HL-60 (cell line): ENCODE results near the gene PEF1.

ENCODE experiments used
- GABPA ChIP-seq: IDR thresholded peaks from 2 replicates; pipeline ENCODE4 v1.6.1; 2012; ENCODE audit warnings: low read depth
- POLR2AphosphoS5 ChIP-seq: IDR thresholded peaks from 2 replicates; pipeline ENCODE4 v1.6.1; 2012; ENCODE audit warnings: low read depth
- SPI1 ChIP-seq: IDR thresholded peaks from 2 replicates; pipeline ENCODE4 v1.6.1; 2012; ENCODE audit warnings: low read depth, mild to moderate bottlenecking, borderline replicate concordance
- TF ChIP-seq, protein P1 (sequence below): IDR thresholded peaks from 2 replicates; pipeline ENCODE4 v1.6.1; 2012; ENCODE audit warnings: low read depth; ENCODE audit not compliant: insufficient replicate concordance
- TF ChIP-seq, protein P2 (sequence below): IDR thresholded peaks from one replicate; pipeline ENCODE4 v1.5.1; 2011; ENCODE audit warnings: low read length, control low read depth, inconsistent platforms; ENCODE audit not compliant: insufficient read depth

DNA sequence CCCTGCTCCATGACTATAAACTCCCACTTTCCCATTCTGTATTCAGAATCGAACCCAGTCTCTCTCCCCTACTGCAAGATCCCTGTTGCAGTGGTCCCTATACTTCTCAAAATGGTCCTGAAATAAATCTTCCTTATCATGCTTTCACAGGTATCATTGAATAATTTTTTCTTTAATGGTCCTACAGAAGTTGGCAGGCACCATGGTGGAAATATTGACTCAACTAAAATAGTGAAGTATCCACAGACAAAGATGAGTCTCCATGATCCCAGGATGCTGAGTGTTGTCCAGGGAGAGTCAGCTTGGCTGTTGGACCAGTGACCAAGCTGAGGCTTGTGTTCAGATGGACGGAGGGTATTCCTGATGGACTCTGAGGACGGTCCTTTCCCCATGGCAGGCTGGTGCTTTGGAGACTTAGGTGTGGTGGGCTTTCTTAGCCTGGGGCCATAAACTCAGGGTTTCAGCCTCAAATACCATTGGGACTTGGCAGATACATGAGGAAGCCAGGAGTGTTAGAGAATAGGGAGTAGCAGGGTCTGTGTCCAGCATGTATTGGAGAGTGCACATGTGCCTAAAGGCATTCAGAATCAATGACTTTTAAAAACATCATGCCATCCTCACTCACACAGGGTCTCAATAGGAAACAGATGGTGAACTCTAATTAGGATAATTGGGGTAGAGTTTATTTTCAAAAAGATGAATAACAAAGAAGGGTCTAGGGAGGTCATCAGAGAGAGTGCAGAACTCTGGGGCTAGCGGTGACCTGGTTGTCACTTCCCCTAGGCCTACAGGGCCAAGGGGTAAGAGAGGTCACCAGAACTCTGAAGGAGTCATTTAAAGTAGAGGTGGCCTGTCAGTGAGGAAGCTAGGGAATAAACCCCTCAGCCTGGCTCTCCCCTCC is 48.6 kb downstream of the PEF1 start:
- TF ChIP-seq, protein P1, sequence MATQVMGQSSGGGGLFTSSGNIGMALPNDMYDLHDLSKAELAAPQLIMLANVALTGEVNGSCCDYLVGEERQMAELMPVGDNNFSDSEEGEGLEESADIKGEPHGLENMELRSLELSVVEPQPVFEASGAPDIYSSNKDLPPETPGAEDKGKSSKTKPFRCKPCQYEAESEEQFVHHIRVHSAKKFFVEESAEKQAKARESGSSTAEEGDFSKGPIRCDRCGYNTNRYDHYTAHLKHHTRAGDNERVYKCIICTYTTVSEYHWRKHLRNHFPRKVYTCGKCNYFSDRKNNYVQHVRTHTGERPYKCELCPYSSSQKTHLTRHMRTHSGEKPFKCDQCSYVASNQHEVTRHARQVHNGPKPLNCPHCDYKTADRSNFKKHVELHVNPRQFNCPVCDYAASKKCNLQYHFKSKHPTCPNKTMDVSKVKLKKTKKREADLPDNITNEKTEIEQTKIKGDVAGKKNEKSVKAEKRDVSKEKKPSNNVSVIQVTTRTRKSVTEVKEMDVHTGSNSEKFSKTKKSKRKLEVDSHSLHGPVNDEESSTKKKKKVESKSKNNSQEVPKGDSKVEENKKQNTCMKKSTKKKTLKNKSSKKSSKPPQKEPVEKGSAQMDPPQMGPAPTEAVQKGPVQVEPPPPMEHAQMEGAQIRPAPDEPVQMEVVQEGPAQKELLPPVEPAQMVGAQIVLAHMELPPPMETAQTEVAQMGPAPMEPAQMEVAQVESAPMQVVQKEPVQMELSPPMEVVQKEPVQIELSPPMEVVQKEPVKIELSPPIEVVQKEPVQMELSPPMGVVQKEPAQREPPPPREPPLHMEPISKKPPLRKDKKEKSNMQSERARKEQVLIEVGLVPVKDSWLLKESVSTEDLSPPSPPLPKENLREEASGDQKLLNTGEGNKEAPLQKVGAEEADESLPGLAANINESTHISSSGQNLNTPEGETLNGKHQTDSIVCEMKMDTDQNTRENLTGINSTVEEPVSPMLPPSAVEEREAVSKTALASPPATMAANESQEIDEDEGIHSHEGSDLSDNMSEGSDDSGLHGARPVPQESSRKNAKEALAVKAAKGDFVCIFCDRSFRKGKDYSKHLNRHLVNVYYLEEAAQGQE: no peak
- TF ChIP-seq, protein P2, sequence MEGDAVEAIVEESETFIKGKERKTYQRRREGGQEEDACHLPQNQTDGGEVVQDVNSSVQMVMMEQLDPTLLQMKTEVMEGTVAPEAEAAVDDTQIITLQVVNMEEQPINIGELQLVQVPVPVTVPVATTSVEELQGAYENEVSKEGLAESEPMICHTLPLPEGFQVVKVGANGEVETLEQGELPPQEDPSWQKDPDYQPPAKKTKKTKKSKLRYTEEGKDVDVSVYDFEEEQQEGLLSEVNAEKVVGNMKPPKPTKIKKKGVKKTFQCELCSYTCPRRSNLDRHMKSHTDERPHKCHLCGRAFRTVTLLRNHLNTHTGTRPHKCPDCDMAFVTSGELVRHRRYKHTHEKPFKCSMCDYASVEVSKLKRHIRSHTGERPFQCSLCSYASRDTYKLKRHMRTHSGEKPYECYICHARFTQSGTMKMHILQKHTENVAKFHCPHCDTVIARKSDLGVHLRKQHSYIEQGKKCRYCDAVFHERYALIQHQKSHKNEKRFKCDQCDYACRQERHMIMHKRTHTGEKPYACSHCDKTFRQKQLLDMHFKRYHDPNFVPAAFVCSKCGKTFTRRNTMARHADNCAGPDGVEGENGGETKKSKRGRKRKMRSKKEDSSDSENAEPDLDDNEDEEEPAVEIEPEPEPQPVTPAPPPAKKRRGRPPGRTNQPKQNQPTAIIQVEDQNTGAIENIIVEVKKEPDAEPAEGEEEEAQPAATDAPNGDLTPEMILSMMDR: no peak
- TF ChIP-seq POLR2AphosphoS5: no peak
- no peak for TF ChIP-seq GABPA
- no peak for TF ChIP-seq SPI1
